Measurements from ENCODE around the gene GJC2.

The GJC2 gene

GRCh38 chr1:228208831-228209551, 59.3 kb downstream of the GJC2 start:
- no peak for TF ChIP-seq GATA3 (IDR thresholded peaks at IDR 0.05; ENCODE audit: low read depth, low read length)
- TF ChIP-seq GATA2 (IDR thresholded peaks at IDR 0.05; ENCODE audit: low read depth, low read length), result no peak

All from SH-SY5Y (cell line).